T-helper 22 cell (primary cell): ENCODE data around the gene HPS4.
"Not testable (repeated sequence)": the region's sequence is repeated elsewhere in the genome, so short reads cannot be mapped to it uniquely, and the experiment has no call there.

Experiments
- DNase-seq: peaks from one replicate; pipeline ENCODE4 v3.0.0-alpha.2; 2020; ENCODE audit warnings: low read depth

Gene HPS4

DNA sequence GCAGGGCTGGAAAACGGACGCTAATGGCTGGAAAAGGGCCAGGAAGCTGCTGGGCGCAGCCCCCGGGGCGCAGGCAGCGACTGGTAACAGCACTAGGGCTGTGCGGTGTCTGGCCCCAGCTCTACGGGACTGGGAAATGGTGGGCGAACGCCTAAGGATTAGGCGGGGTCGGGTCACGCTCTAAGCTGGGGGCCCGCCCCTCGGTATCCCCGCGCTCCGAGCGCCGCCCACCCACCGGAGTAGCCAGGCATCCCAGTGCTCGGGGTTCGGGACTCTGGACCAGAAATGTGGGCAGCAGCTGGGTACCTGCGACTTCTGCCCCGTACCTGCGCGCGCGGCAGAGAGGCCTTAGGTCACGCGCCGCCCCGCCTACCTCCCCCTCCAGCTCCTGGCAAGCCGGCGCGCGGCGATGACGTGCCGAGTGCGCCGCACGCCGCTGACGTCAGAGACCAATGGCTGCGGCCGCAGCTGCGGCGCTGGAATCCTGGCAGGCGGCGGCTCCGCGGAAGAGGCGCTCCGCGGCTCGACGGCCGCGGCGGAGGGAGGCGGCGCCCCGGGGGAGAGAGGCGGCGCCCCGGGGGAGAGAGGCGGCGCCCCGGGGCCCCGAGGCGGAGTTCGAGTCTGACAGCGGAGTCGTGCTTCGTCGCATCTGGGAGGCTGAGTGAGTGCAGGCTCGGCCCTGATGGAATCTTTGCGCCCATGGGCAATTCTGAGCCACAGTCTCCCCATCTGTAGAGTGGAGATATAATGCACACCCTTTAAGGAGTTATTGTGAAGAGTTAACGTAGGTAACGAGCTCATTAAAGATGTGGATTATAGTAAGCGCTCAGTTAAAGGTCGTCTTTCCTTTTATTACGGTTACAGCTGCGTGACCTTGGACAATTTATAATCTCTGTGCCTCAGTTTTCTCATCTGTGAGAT, at the start of gene HPS4, which contains the start of gene SRRD:
HPS4 (minus strand) TSS at position 345 of the 921 bp plus-strand sequence. CDS start 2,021 bp downstream, outside the sequence.
SRRD (plus strand) TSS at position 439 of the 921 bp plus-strand sequence; CDS start at position 453, 14 bp downstream.
- peak; percentile 88 for DNase-seq

DNA sequence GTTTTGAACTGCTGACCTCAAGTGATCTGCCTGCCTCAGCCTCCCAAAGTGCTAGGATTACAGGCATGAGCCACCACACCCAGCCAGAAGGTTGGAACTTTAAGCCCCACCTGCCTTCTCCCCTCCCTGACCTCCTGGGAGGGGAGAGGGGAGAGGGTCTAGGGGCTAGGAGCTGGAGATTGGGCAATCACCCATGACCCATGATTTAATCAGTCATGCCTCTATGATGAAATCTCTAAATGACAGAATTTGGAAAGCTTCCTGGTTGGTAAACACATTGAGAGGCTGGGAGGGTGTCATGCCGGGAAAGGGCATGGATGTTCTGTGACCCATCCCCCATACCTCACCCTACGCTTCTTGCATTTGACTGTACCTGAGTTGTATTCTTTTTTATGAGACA, 45.8 kb upstream of the HPS4 start:
- DNase-seq, result no peak

DNA sequence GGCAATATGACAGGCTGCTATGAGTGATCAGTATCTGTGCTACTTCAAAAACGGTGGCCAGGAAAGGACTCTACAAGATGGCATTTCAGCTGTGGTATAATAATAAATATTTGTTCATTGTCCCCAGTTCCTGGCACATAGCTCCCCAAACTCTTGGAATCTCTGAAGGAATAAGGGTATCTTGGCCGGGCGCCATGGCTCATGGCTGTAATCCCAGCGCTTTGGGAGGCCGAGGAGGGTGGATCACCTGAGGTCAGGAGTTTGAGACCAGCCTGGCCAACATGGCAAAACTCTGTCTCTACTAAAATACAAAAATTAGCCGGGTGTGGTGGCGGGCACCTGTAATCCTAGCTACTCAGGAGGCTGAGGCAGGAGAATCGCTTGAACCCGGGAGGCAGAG, 44.9 kb upstream of the HPS4 start:
- not testable (repeated sequence) for DNase-seq

DNA sequence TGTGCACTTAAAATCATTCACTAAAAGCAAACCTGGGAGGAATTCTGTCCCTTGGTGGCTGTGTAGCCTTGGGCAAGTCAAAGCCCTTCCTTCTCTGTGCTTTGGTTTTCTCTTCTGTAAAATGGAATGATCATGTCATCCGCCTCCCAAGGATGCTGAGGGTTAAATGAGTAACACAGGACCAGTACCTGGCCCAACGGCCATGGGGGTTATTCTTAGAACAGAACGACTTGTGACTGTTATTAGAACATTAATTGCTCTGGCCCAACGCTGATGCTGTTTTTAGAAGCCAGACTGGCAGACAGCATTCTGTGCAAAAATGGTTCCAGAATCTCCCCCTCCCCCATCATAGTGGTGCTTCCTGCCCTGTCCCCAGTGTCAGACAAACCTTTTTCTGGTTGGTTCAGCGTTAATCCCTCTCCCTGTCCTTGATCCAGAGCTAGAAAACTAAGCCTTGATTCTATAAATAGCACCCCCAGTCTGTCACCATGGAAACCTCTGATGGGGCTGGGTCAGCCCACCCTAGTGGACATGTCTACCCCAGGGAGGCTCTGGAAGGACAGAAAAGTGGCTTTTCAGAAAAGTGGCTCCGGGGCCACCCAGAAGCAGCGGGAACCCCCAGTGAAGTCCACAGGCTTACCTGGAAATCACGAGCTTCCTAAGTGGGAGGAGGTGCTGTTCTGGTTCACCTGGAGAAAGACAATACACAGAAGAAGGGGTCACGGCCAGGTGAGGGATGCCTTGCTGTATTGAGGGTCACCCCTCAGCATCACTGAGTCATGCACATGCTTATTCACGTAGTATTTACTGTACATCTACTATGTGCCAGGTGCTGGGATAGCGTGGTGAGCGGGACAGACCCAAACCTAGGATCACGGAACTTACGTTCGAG, 44.2 kb upstream of the HPS4 start:
- no peak for DNase-seq

DNA sequence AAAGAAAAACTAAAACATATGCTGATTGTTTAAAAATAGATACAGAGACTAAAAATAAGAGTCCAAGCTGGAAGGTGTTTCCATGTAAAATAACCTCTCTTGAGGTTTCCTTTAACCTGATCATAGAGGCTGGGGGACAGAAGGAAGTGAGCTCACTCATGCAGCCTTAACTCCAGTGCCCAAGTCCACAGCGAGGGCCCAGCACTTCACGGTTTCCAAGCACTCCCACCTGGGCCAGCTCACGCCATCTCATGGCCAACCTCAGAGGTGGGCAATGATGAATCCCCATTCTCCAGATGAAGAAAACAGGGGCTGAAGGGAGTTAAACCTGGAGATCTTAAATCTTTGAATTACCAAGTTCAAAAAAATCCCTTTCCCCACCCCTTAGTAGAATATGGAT, 43.6 kb upstream of the HPS4 start:
- no peak for DNase-seq

- no peak for DNase-seq
These were observed 42.5 kb upstream of the HPS4 start for GRCh38 chr22:26525946-26526564.

DNA sequence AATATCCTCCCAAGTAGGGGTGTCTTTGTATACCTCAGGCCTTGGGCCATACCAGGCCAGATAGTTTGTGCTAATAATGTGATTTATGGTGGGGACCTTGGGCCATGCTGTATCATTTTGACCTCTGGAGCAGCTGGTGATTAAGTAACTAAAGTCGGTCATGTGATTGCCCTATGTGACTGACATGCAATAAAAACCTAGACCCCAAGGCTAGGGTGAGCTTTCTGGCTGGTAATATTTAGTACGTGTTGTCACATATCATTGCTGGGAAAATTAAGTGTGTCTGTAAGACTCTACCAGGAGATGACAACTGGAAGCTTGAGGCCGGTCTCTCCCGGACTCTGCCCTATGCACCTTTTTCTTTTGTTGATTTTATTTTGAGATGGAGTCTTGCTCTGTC, 41.3 kb upstream of the HPS4 start:
- DNase-seq, result no peak

- no peak for DNase-seq
These were observed 39.0 kb upstream of the HPS4 start for GRCh38 chr22:26522592-26522991.

DNA sequence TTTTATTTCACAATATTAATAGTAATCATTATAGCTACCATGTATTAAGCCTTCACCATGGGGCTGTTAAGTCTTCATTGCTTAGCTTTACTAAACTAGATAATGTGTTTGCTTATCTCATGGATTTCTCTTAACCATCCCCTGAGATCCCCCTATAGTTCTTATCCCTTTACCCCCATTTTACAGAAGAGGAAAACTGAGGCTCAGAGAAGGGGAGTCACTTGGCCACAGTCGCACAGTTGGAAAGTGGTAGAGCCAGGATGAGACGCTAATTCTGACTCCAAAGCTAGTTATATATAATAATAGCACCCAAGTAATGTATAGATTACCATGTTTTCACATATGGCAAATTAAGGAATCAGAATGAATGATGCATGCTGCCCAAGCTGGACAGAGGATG, 38.4 kb upstream of the HPS4 start:
- no peak for DNase-seq

DNA sequence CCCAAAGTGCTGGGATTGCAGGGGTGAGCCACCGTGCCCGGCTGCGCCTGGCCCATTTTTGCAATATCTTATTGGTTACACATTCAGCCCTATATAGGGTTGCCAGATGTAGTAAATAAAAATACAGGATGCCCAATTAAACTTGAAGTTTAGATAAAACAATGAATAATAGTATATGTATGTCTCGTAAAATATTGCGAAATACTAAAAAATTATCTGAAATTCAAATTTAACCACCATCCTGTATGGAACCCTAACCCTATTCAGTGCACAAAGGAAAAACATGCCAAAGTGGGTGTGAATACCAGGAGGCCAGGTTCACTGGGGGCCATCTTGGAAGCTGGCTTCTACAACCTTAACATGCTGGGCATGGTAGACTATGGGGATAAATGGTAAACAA, 33.8 kb upstream of the HPS4 start:
- no peak for DNase-seq

DNA sequence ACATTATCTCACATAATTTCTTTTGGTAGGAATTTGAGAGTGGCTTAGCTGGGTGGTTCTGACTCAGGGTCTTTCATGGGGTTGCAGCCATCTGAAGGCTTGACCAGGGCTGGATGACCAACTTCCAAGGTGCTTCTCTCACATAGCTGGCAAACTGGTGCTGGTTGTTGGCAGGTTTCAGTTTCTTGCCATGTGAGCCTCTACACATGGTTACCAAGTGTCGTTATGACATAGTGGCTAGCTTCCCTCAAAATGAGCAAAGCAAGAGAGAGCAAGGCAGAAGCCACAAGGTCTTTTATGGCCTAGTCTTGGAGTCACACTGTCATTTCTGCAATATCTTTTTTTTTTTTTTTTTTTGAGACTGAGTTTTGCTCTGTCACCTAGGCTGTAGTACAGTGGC, 32.9 kb upstream of the HPS4 start:
- DNase-seq, result no peak

DNA sequence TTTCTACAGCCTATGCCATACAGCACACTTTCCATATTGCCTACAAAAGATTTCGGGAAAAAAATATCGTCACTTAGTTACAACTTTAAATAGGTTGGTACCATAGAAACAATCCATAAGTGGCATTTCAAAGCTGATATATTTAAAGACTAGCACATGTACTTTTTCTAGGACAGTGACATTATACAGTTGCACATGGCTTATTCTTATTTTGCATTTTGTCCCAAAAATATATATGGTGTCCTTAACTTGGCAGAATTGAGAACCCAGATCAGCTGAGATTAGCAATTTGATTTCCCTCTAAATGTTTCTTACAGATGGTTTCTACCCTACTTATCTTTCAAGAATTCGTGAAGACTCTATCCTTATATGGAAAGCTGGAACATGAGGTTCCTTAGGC, 32.3 kb upstream of the HPS4 start:
- DNase-seq, result no peak

DNA sequence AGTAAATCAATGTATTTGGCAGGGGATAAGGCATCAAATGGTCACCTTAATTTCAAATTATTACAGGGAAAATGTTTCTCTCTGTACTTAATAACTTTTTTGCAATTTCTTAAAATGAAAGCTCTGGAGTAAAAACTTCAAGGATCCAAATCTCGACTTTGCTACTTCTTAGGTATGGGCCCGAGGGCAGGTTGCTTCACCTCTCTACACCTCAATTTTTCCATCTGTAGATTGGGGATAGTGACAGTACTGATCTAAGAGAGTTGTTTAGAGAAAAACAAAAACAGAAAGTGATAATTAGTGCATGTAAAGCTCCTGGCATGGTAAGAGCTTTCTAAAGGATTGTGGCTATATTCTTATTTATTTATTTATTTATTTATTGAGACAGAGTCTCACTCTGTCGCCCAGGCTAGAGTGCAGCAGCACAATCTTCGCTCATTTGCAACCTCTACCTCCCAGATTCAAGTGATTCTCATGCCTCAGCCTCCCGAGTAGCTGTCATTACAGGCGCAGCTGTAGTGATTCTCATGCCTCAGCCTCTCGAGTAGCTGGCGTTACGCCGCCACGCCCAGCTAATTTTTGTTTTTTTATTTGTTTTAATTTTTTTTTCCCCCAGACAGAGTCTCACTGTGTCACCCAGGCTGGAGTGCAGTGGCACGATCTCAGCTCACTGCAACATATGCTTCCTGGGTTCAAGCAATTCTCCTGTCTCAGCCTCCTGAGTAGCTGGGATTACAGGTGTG, 31.0 kb upstream of the HPS4 start:
- no peak for DNase-seq

DNA sequence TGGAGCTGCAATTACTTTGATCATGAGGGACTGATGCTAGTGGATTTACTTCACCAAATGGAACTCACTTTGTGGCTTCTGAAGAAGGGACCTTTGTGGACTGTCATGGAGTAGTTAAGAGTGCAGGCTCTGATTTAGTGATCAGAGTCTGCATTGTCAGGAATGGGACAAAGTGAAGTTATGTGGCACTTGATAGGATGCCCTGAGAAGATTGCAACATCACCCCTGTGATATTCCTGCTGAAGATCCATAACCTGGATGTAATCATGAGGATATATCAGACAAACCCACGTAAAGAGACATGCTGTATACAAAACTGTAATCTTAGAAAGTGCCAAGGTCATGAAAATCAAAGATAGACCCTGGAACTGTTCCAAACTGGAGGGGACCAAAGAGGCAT, 30.3 kb upstream of the HPS4 start:
- no peak for DNase-seq

DNA sequence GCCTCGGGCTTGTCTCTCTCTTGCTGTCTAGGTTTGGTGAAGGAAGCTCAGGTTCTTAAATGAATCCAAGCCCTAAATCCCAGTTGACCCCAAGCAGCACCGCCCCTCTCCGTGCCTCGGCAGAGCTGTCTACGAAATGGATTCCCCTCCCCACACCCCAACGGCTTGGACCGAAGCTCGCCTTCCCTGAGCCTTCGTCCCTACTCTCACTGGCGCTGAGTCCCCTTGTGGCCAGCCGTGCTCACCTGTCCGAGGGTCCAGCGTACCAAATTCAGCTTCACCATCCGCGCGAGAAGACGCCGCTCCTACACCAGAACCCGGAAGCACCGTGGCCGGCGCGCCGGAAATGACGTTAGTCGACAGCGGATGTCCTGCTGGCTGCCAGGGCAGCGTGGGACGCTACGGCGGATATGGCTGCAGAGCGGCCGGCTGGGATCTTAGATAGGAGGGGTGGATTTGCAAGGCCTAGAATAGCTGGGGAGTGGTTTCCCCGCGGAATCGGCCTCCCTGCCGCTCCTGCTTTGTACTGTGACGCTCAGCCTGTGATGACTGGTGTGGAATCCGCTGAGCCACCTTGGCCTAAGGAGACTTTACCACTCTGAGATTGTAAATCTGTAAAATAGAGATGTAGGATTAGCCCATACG, 28.7 kb upstream of the HPS4 start, which contains the start of gene TFIP11:
TFIP11 (minus strand) TSS at position 325 of the 645 bp plus-strand sequence. CDS start 2,201 bp downstream, outside the sequence.
- peak; percentile 81 for DNase-seq

DNA sequence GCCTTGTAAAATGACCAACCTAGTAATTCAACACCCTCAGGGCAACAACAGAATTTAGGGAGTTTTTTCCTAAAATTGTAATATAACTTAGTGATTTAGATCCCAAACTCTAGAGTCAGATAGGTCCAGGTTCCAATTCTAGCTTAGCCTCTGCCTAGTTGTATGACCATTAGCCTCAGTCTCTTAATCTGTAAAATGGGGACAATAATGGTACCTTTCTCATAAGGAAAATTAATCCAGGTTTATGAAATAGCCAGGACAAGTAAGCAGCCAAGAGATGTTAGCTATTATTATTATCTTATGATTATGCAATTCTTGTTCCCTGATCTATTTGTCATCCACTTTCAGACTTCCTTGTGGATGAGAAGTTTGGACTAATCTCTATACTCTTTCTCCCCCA, 24.6 kb upstream of the HPS4 start:
- no peak for DNase-seq

DNA sequence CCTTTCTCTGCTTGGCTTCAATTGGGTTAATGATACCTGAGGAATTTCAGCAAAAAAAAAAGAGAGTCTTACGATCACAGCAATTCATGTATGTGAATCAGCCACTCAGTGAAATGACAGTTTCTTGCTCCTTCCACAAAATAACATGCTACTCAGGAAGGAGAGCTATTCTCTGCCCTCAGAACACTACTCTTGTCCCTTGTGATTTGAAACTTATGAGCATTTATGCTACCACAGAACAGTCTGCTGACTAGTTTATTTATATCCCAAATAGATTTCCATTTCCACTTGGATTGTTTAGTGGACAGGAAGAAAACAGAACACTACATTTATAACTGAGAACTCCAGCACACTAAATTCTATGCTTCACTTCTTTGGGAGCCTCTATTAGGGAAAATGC, 20.2 kb upstream of the HPS4 start:
- DNase-seq, result no peak

GRCh38 chr22:26502688-26503561, 19.3 kb upstream of the HPS4 start:
- peak; percentile 38 for DNase-seq

DNA sequence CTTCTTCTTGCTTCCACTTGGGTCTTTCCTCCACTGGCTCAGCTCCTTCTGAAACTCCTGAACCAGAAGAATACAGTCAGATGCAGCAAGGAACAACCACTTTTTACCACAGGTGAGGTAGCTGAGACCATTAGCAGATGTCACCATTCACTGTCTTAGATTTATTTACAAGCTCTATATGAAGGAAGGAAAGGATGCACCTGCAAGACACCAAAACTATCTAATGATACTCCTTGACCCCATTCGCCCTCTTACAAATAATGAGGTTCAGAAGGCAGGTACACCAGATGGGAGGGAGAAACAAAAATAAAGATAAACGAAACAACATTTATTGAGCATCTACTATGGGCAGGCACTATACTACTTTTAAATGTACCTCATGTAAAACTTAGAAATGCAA, 18.4 kb upstream of the HPS4 start:
- no peak for DNase-seq

GRCh38 chr22:26499188-26499703, 15.7 kb upstream of the HPS4 start:
- DNase-seq, result no peak
